NB4 (cell line): Measurements from ENCODE around the gene RTL9.

Experiments used
- DNase-seq: peaks from one replicate; pipeline ENCODE4 v3.0.0; 2010; ENCODE audit warnings: low read depth
- H3K4me3 ChIP-seq: one replicate; pipeline ENCODE4 v1.5.1; 2011; ENCODE audit warnings: mild to moderate bottlenecking, low read depth, low read length, moderate library complexity
- MAX ChIP-seq: IDR thresholded peaks from 2 replicates; pipeline ENCODE4 v1.6.1; 2011; ENCODE audit warnings: low read depth, low read length
- MYC ChIP-seq: IDR thresholded peaks from 2 replicates; pipeline ENCODE4 v1.6.1; 2011; ENCODE audit warnings: low read depth, low read length
- POLR2A ChIP-seq: IDR thresholded peaks from 2 replicates; pipeline ENCODE4 v1.6.1; 2011; ENCODE audit warnings: mild to moderate bottlenecking; ENCODE audit not compliant: insufficient read length; ENCODE audit errors: extremely low read depth
- TF ChIP-seq, protein P1 (sequence below): IDR thresholded peaks from one replicate; pipeline ENCODE4 v1.5.1; 2012; ENCODE audit warnings: low read depth, low read length

The RTL9 gene

DNA sequence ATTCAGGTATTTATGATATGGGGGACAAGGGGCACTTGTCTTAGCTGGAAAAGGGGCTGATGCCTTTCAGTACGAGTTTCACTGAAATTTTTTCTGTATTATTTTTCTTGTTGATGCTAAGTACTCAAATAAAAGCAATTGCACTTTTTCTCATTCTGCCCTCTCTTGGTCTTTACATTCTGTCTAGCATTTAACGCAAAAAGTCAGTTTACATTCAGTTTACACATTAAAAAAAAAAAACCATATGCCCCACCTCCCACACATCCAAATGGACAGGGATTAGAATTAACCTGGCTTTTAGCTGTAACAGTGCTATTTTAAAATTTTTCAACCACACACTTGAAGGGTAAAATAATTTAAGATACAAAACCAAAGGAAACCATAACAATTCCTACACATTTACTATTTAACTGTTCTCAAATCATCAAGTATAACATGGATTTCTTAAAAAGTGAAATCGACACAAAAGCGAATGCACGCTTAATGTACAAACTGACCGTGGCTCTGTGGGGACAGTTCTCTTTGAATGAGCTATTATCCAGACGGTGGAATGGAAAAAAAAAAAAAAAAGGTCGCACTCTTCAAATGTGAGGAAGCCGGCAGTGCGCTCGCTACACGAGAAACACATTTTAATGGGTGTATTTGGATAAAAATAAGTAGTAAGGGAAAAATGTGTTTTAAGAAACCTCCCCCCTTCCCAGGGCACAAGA, 42.1 kb upstream of the RTL9 start:
- TF ChIP-seq MAX (no peak), MYC (no peak), POLR2A (no peak)
- TF ChIP-seq, protein P1, sequence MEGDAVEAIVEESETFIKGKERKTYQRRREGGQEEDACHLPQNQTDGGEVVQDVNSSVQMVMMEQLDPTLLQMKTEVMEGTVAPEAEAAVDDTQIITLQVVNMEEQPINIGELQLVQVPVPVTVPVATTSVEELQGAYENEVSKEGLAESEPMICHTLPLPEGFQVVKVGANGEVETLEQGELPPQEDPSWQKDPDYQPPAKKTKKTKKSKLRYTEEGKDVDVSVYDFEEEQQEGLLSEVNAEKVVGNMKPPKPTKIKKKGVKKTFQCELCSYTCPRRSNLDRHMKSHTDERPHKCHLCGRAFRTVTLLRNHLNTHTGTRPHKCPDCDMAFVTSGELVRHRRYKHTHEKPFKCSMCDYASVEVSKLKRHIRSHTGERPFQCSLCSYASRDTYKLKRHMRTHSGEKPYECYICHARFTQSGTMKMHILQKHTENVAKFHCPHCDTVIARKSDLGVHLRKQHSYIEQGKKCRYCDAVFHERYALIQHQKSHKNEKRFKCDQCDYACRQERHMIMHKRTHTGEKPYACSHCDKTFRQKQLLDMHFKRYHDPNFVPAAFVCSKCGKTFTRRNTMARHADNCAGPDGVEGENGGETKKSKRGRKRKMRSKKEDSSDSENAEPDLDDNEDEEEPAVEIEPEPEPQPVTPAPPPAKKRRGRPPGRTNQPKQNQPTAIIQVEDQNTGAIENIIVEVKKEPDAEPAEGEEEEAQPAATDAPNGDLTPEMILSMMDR, result no peak
- H3K4me3 ChIP-seq, result peak overlapping the region; percentile 78
- peak; percentile 39 for DNase-seq

GRCh38 chrX:110317061-110317819, 41.4 kb upstream of the RTL9 start:
- peak overlapping the region; percentile 78 for H3K4me3 ChIP-seq
- TF ChIP-seq MYC (no peak), MAX (no peak), POLR2A (no peak)
- TF ChIP-seq, protein P1, result no peak
- peak; percentile 50 for DNase-seq

GRCh38 chrX:110317820-110318663, 40.6 kb upstream of the RTL9 start, which contains the start of gene AMMECR1:
Gene AMMECR1 (minus strand): TSS chrX:110318085. CDS start chrX:110318071, 14 bp downstream.
- TF ChIP-seq MAX (peak; percentile 39; the same call in 1 of the 2 replicates), POLR2A (peak; percentile 59), MYC (peak; percentile 70)
- TF ChIP-seq, protein P1, result no peak
- peak; percentile 88 for DNase-seq
- peak within 1 kb of the TSS; percentile 78 for H3K4me3 ChIP-seq

DNA sequence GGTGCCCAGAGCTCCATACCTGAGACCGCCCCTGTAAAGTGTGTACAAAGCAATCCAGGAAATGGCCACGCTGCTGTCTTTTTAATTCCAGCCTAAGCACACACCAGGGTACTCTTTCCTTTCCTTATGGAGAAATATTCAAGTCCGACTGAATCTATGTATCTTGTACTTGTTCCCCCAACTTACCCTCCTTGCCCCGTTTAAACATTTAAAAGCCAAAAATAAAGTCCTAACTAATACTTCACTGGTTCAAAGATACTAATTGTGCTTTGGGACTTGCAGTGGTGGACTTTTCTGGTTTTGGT, 40.0 kb upstream of the RTL9 start:
- peak overlapping the region; percentile 75 for H3K4me3 ChIP-seq
- TF ChIP-seq, protein P1, result no peak
- TF ChIP-seq MYC (no peak), POLR2A (no peak), MAX (no peak)
- DNase-seq, result no peak

DNA sequence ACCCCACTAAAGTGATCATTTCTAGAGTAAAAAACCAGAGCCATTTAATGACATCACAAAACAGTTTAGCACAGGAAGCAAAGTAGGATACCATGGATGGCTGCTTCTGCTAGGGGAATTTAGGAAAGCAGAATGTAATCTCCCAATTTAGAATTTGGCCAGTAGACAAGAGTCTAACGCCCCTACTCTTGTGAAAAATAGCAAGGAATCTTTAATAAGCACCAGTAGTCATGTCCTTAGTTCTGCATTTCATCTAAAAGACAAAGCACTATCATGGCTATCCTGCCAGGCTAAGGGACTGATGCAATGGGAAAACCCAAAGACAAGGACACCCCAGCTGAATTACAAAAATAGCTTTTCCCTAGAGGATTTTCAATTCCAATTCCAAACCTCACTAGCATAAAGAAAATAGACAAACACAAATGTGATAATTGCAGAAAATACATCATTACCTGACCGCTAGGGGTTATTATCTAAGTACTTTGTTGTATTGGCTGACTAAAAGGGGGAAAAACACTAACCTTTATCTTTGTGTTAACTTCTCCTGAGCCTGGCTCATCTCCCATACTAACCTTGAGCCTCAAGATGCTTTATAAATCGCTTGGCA, 38.2 kb upstream of the RTL9 start:
- TF ChIP-seq MAX (no peak), POLR2A (no peak), MYC (no peak)
- TF ChIP-seq, protein P1, result no peak
- no peak for DNase-seq
- no peak overlapping the region for H3K4me3 ChIP-seq
